ENCODE data around the gene GABRR2.

GABRR2 gene

GRCh38 chr6:89255417-89255816 lies 59.7 kb downstream of the GABRR2 start:
- DNase-seq, result no peak

- peak; percentile 26 to 66 (median 51) for DNase-seq
Observed at GRCh38 chr6:89254569-89254968, 60.5 kb downstream of the GABRR2 start.

- peak in 2 of 3 donors; percentile 24 to 42 for DNase-seq
Observed at GRCh38 chr6:89252907-89253306, 62.2 kb downstream of the GABRR2 start.

- DNase-seq, result no peak
Observed at GRCh38 chr6:89251976-89252375, 63.1 kb downstream of the GABRR2 start.

GRCh38 chr6:89251170-89251569 lies 63.9 kb downstream of the GABRR2 start:
- no peak for DNase-seq

- no peak for DNase-seq
Observed at GRCh38 chr6:89250239-89250638, 64.9 kb downstream of the GABRR2 start.

- DNase-seq, result no peak
Observed at GRCh38 chr6:89244241-89244985, 70.7 kb downstream of the GABRR2 start.

- DNase-seq, result no peak
Observed at GRCh38 chr6:89243331-89243629, 71.8 kb downstream of the GABRR2 start.

GRCh38 chr6:89242574-89243330 lies 72.3 kb downstream of the GABRR2 start:
- peak; percentile 54 to 73 (median 69) for DNase-seq

GRCh38 chr6:89239338-89239737 lies 75.8 kb downstream of the GABRR2 start:
- DNase-seq, result peak; percentile 24 to 35 (median 35)

GRCh38 chr6:89237158-89237557 lies 77.9 kb downstream of the GABRR2 start:
- no peak for DNase-seq

GRCh38 chr6:89233605-89234004 lies 81.5 kb downstream of the GABRR2 start:
- peak in 1 of 3 donors; percentile 10 for DNase-seq

- no peak for DNase-seq
Observed at GRCh38 chr6:89222712-89223039, 92.4 kb downstream of the GABRR2 start.

- no peak for DNase-seq
Observed at GRCh38 chr6:89221971-89222711, 93.0 kb downstream of the GABRR2 start.

GRCh38 chr6:89221129-89221528 lies 94.0 kb downstream of the GABRR2 start:
- DNase-seq, result no peak

- peak; percentile 24 to 43 (median 32) for DNase-seq
Observed at GRCh38 chr6:89217299-89217910, 97.7 kb downstream of the GABRR2 start, which contains the start of gene GABRR1. Gene GABRR1 (minus strand): TSS chr6:89217358. CDS start chr6:89217322, 36 bp downstream.

- DNase-seq, result no peak
Observed at GRCh38 chr6:89216411-89216810, 98.7 kb downstream of the GABRR2 start.

GRCh38 chr6:89215391-89215790 lies 99.7 kb downstream of the GABRR2 start:
- no peak for DNase-seq

- DNase-seq, result no peak
Observed at GRCh38 chr6:89214197-89214596, 100.9 kb downstream of the GABRR2 start.

- no peak for DNase-seq
Observed at GRCh38 chr6:89212472-89212871, 102.6 kb downstream of the GABRR2 start.

- no peak for DNase-seq
Observed at GRCh38 chr6:89209457-89209856, 105.6 kb downstream of the GABRR2 start.

GRCh38 chr6:89208551-89208950 lies 106.5 kb downstream of the GABRR2 start:
- no peak for DNase-seq

Measured in suppressor macrophage treated with lipopolysaccharide for 1 hour (primary cell).